ENCODE results near the gene KCTD12.
A peak's percentile ranks its signal among the peaks of the same experiment; 100 is the strongest.

Gene KCTD12

DNA sequence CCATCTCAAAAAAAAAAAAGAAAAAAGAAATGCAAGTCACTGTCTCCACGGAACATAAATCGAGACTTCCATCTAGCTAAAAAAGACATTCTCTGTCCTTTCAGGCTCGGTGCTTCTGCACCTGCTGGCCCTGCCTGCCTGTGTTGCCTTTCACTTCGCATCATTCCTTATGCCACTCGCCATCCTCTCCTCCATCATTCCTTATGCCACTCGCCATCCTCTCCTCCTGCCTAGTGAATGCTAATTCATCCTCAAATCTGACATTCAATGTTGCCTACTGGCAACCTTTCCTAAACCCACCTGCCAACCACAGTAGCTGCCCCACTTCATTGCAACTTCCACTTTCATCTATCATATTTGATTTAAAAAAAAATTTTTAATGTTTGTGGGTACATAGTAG lies 36.7 kb downstream of the KCTD12 start:
- Histone ChIP-seq H3K27ac (replicated peaks) (no peak overlapping the region), H3K4me3 (replicated peaks; ENCODE audit: insufficient read depth, low read length) (no peak overlapping the region), H3K27me3 (ENCODE audit: insufficient read depth, poor library complexity, severe bottlenecking) (no peaks in the 10 kb centered on the region)
- TF ChIP-seq GABPA (IDR thresholded peaks at IDR 0.05; ENCODE audit: low read depth), result no peak
- no peak for TF ChIP-seq CTCF (IDR thresholded peaks at IDR 0.05; ENCODE audit: insufficient read depth, low read length)
- TF ChIP-seq REST (IDR thresholded peaks at IDR 0.05; ENCODE audit: insufficient replicate concordance, low read depth), result no peak
- TF ChIP-seq SPI1 (IDR thresholded peaks at IDR 0.05; ENCODE audit: borderline replicate concordance, low read depth), result no peak
- no peak for TF ChIP-seq POLR2AphosphoS5 (IDR thresholded peaks at IDR 0.05; ENCODE audit: low read depth)
- DNase-seq (ENCODE audit: low read depth in 1 of 2, low spot score in 1 of 2), result no peak

GRCh38 chr13:76848596-76848995 lies 37.6 kb downstream of the KCTD12 start:
- no peaks in the 10 kb centered on the region for H3K27me3 ChIP-seq (ENCODE audit: insufficient read depth, poor library complexity, severe bottlenecking)
- peak; percentile 43 to 94 for DNase-seq (ENCODE audit: low read depth in 1 of 2, low spot score in 1 of 2)
- H3K27ac ChIP-seq (replicated peaks), result 0 out of 2 replicates have a peak overlapping the region, but pooled peaks have one; percentile 9
- H3K4me3 ChIP-seq (replicated peaks; ENCODE audit: insufficient read depth, low read length), result no peak overlapping the region
- TF ChIP-seq REST (IDR thresholded peaks at IDR 0.05; ENCODE audit: insufficient replicate concordance, low read depth) (no peak), SPI1 (IDR thresholded peaks at IDR 0.05; ENCODE audit: borderline replicate concordance, low read depth) (no peak), POLR2AphosphoS5 (IDR thresholded peaks at IDR 0.05; ENCODE audit: low read depth) (peak; percentile 84), CTCF (IDR thresholded peaks at IDR 0.05; ENCODE audit: insufficient read depth, low read length) (no peak), GABPA (IDR thresholded peaks at IDR 0.05; ENCODE audit: low read depth) (0 out of 2 replicates have a peak, but pooled peaks have one; percentile 13)

DNA sequence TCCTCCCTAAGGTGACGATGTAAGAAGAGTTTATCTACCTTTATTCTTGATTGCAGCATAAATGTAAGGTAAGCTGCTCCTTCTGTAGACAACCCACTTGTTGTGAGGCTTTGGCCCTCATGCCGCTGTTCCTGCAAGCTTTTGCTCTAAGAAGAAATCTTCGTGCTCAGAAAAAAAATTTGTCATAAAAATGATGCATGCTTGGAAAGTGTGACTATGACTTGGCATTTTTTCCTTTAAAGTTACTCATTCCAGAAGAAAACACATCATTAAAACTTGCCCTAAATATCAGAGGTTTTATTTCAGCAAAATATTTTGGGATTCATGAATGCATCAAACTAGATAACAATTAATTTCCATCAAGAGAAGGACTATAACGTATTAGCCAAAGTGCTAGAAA lies 39.8 kb downstream of the KCTD12 start:
- TF ChIP-seq GABPA (IDR thresholded peaks at IDR 0.05; ENCODE audit: low read depth) (no peak), CTCF (IDR thresholded peaks at IDR 0.05; ENCODE audit: insufficient read depth, low read length) (no peak), POLR2AphosphoS5 (IDR thresholded peaks at IDR 0.05; ENCODE audit: low read depth) (no peak), SPI1 (IDR thresholded peaks at IDR 0.05; ENCODE audit: borderline replicate concordance, low read depth) (no peak), REST (IDR thresholded peaks at IDR 0.05; ENCODE audit: insufficient replicate concordance, low read depth) (no peak)
- Histone ChIP-seq H3K4me3 (replicated peaks; ENCODE audit: insufficient read depth, low read length) (no peak overlapping the region), H3K27me3 (ENCODE audit: insufficient read depth, poor library complexity, severe bottlenecking) (no peaks in the 10 kb centered on the region), H3K27ac (replicated peaks) (no peak overlapping the region)
- DNase-seq (ENCODE audit: low read depth in 1 of 2, low spot score in 1 of 2), result no peak

Measured in HL-60 (cell line).